Upper lobe of left lung (tissue), 6 donors: Measurements from ENCODE around the gene PARL. TPM values are rescaled to one million over a fixed set of nuclear protein-coding genes. Genes with fewer than 3 reads are reported as not detected.

Source experiments
- ATAC-seq, 2 donors: fragments of 200-7000 bp; cut with Tn5 transposase; one replicate each; pipeline ENCODE4 v1.9.1; 2022; ENCODE audit warnings: mild to moderate bottlenecking in 2 of 2, moderate library complexity in 2 of 2; ENCODE audit not compliant: low FRiP score in 2 of 2
- DNase-seq, 2 donors: peaks; one replicate each; pipeline ENCODE4 v3.0.0-alpha.2; 2019 to 2020
- H3K27ac ChIP-seq, 4 donors: fragments of 200-600 bp; sonication (generic); one replicate each; pipeline ENCODE4 v1.5.1; 2016 to 2019
- H3K27me3 ChIP-seq, 4 donors: fragments of 200-600 bp; sonication (generic); one replicate each; pipeline ENCODE4 v1.5.1; 2017 to 2019
- H3K36me3 ChIP-seq, 4 donors: fragments of 200-600 bp; sonication (generic); one replicate each; pipeline ENCODE4 v1.5.1; 2016 to 2019
- H3K4me1 ChIP-seq, 4 donors: fragments of 200-600 bp; sonication (generic); one replicate each; pipeline ENCODE4 v1.5.1; 2018 to 2019
- H3K4me3 ChIP-seq, 4 donors: fragments of 200-600 bp; sonication (generic); one replicate each; pipeline ENCODE4 v1.5.1; 2017 to 2019; ENCODE audit warnings: mild to moderate bottlenecking in 2 of 4, moderate library complexity in 1 of 4
- H3K9me3 ChIP-seq, 4 donors: fragments of 200-600 bp; sonication (generic); one replicate each; pipeline ENCODE4 v1.5.1; 2018 to 2019
- EP300 ChIP-seq, 4 donors: sonication (generic); formaldehyde crosslinking; IDR thresholded peaks; one replicate each; pipeline ENCODE4 v1.5.1; 2017; ENCODE audit warnings: antibody characterized with exemption in 4 of 4, control low read depth in 2 of 4
- POLR2A ChIP-seq, 4 donors: fragments of 450-650 bp; IDR thresholded peaks; one replicate each; pipeline ENCODE4 v1.5.1; 2016 to 2017; ENCODE audit warnings: antibody characterized with exemption in 4 of 4, mild to moderate bottlenecking in 2 of 4
- POLR2AphosphoS5 ChIP-seq, 2 donors: sonication (generic); formaldehyde crosslinking; IDR thresholded peaks; one replicate each; pipeline ENCODE4 v1.5.1; 2017; ENCODE audit warnings: antibody characterized with exemption in 2 of 2
- WGBS, 2 donors: methylation state at CpG; one replicate each; pipeline ENCODE4 v1.1.5; 2017 to 2018; 5-methylcytosine and 5-hydroxymethylcytosine counted together
- total RNA-seq, 6 donors: library from RNA; depleted of rRNA in 4 of 6; stranded (reverse); fragments of >200 nt in 4 of 6; gene quantifications; one replicate each; pipeline versions ENCODE4 v1.1.0 to v1.2.1, GENCODE V29; 2016 to 2021
- TF ChIP-seq, protein P1 (sequence below), 6 experiments: fragments of 450-650 bp in 4 of 6; fragments of 200-600 bp in 2 of 6; sonication (generic) in 2 of 6; IDR thresholded peaks; one replicate each; pipeline ENCODE4 v1.5.1; 2016 to 2019; ENCODE audit warnings: antibody characterized with exemption in 6 of 6
- donor health status: DM: no; HTN: no; CAD: no; lungs with moderate emphysema.
- donor health status: DM: no; HTN: yes; CAD: no; lungs with severe emphysema.

The PARL gene, protein sequence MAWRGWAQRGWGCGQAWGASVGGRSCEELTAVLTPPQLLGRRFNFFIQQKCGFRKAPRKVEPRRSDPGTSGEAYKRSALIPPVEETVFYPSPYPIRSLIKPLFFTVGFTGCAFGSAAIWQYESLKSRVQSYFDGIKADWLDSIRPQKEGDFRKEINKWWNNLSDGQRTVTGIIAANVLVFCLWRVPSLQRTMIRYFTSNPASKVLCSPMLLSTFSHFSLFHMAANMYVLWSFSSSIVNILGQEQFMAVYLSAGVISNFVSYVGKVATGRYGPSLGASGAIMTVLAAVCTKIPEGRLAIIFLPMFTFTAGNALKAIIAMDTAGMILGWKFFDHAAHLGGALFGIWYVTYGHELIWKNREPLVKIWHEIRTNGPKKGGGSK
- total RNA-seq: 10 to 100 TPM; 32.5 to 51.0 (median 40.5) TPM

DNA sequence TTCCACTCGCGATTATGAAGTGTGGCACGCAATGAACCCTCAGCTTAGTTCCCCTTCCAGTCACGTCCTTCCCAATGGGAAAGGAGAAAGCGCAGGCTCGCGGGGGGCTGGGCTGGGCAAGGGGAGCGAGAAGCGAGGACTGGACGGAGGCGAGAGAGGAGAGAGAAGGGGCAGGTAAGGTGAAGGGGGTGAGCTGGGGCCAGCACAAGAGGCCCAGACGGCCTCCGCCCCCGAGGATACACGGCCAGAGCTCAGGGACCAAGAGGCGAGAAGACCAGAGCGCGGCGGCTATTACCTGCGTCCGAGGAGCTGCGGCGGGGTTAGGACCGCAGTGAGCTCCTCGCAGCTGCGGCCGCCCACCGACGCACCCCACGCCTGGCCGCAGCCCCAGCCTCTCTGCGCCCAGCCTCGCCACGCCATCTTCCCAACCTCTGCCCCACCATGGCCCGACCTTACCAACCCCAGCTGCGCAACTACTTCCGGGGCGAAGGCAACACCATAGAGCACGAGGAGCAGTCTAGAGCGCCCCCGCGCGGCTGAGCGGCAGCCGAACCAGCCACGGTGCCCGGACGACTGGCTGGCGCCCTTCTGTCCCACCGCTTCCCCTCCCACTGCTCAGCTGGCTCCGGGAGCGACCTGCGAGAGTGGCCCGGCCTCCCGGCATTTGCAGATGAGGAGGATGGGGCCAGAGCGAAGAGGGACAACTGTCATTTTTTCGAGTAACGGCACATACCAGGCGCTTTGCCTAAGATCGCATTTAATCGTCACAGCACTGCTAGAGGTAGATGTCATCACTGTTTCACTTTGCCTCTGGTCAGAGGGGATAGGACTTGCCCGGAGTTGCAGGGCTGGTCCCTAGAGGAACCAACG lies at the start of gene PARL:
Gene PARL (minus strand): TSS at position 454 of the 870 bp plus-strand sequence. CDS start 34 bp downstream, at position 420.
- peaks cover 19 to 40% (median 23%) of the 10 kb centered on the region in 4 donors for H3K4me1 ChIP-seq
- DNase-seq (peak; percentile 98), ATAC-seq (peak; percentile 100)
- peak in 2 of 4 donors; percentile 73 to 80 for TF ChIP-seq POLR2A (IDR thresholded peaks at IDR 0.05)
- TF ChIP-seq POLR2AphosphoS5 (IDR thresholded peaks at IDR 0.05): peak; percentile 89 to 90
- TF ChIP-seq, protein P1, sequence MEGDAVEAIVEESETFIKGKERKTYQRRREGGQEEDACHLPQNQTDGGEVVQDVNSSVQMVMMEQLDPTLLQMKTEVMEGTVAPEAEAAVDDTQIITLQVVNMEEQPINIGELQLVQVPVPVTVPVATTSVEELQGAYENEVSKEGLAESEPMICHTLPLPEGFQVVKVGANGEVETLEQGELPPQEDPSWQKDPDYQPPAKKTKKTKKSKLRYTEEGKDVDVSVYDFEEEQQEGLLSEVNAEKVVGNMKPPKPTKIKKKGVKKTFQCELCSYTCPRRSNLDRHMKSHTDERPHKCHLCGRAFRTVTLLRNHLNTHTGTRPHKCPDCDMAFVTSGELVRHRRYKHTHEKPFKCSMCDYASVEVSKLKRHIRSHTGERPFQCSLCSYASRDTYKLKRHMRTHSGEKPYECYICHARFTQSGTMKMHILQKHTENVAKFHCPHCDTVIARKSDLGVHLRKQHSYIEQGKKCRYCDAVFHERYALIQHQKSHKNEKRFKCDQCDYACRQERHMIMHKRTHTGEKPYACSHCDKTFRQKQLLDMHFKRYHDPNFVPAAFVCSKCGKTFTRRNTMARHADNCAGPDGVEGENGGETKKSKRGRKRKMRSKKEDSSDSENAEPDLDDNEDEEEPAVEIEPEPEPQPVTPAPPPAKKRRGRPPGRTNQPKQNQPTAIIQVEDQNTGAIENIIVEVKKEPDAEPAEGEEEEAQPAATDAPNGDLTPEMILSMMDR (IDR thresholded peaks at IDR 0.05): peak; percentile 91 to 99 (median 98)
- no peak for TF ChIP-seq EP300 (IDR thresholded peaks at IDR 0.05)
- no peaks in the 10 kb centered on the region for H3K27me3 ChIP-seq
- H3K27ac ChIP-seq: peak within 1 kb of the TSS; percentile 74 to 92 (median 84)
- peak within 1 kb of the TSS; percentile 89 to 99 (median 94) for H3K4me3 ChIP-seq
- no peaks in the 10 kb centered on the region for H3K9me3 ChIP-seq
- WGBS, 2 donors: 0 to 1% methylated on average over 34 to 35 of the region's 63 CpGs
- H3K36me3 ChIP-seq: no peaks in the 10 kb centered on the region

DNA sequence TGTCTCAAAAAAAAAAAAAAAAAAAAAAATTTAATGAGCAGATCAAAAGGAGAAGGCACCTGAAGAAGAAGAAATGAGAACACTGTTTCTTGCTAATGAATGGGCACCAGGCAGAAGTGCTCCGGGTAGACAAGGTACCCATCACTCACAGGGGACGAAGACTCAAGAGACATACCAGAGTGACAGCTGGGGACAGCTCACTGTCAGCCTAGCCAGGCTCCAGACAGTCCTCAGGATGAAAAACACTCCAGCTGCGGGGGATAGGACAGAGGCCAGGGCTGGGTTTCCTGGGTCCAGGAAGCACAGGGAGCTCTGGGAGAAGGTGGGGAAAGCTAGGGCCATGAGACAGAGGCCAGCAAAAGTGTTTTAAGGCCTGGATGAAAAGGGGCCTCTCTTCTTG lies 48.5 kb upstream of the PARL start:
- H3K27me3 ChIP-seq: no peaks in the 10 kb centered on the region
- no peak for DNase-seq
- H3K27ac ChIP-seq: no peak overlapping the region
- no peaks in the 10 kb centered on the region for H3K4me1 ChIP-seq
- no peak for TF ChIP-seq POLR2A (IDR thresholded peaks at IDR 0.05)
- TF ChIP-seq POLR2AphosphoS5 (IDR thresholded peaks at IDR 0.05): no peak
- TF ChIP-seq, protein P1 (IDR thresholded peaks at IDR 0.05): no peak
- TF ChIP-seq EP300 (IDR thresholded peaks at IDR 0.05): no peak
- ATAC-seq: no peak
- 83 to 92% methylated on average over 3 of the region's 3 CpGs for WGBS, 2 donors
- H3K9me3 ChIP-seq: no peaks in the 10 kb centered on the region
- H3K36me3 ChIP-seq: peaks cover 0 to 43% (median 19%) of the 10 kb centered on the region in 4 donors
- no peak overlapping the region for H3K4me3 ChIP-seq

DNA sequence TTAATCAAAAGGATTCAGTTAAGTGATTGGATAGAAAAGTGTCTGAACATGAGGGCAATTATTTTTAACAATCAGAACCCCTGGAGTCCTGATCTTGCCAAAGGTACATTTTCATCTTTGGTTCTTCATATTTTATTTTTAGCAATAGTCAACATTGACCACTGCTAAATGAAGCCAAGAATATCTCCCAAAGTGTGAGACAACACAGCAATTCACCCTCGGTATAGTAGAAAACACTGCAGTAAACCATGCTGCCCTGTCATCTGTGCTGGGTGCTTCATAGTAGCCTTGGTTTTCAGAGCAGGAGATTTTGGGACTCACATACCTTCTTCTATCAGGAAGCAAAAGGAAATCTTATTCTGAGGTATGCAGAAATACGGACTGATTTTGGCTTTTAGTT lies 47.2 kb upstream of the PARL start:
- no peak for DNase-seq
- Histone ChIP-seq H3K27ac (no peak overlapping the region), H3K36me3 (peaks cover 0 to 39% (median 12%) of the 10 kb centered on the region in 4 donors), H3K4me3 (no peak overlapping the region), H3K4me1 (no peaks in the 10 kb centered on the region), H3K27me3 (no peaks in the 10 kb centered on the region), H3K9me3 (no peaks in the 10 kb centered on the region)
- 89 to 92% methylated on average over 2 of the region's 2 CpGs for WGBS, 2 donors
- TF ChIP-seq, protein P1 (IDR thresholded peaks at IDR 0.05): no peak
- no peak for TF ChIP-seq POLR2AphosphoS5 (IDR thresholded peaks at IDR 0.05)
- no peak for ATAC-seq

DNA sequence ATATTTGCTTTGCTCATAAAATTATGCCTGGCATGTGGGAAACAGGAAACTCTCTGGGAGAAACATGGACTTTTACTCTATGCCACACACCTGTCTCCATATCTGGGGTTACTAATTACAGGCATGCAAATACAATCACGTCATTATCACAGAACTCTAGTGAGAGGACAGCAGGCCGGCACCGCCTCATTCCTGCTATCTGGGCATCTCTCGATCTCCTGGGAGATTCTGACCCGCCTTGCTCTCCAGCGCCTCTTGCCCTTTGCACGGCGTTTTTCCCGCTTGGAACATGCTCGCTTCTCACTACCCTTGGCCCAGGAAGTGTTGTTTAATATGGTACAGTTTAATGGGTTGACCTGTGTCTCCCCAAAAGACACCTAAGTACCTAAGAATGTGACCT lies 45.4 kb upstream of the PARL start:
- H3K4me3 ChIP-seq: no peak overlapping the region
- no peaks in the 10 kb centered on the region for H3K4me1 ChIP-seq
- peaks cover 0 to 38% (median 17%) of the 10 kb centered on the region in 4 donors for H3K36me3 ChIP-seq
- DNase-seq (no peak), ATAC-seq (no peak)
- no peak overlapping the region for H3K27ac ChIP-seq
- no peaks in the 10 kb centered on the region for H3K9me3 ChIP-seq
- no peaks in the 10 kb centered on the region for H3K27me3 ChIP-seq
- WGBS, 2 donors: 94 to 95% methylated on average over 10 of the region's 10 CpGs
- TF ChIP-seq EP300 (IDR thresholded peaks at IDR 0.05) (no peak), POLR2A (IDR thresholded peaks at IDR 0.05) (no peak)

DNA sequence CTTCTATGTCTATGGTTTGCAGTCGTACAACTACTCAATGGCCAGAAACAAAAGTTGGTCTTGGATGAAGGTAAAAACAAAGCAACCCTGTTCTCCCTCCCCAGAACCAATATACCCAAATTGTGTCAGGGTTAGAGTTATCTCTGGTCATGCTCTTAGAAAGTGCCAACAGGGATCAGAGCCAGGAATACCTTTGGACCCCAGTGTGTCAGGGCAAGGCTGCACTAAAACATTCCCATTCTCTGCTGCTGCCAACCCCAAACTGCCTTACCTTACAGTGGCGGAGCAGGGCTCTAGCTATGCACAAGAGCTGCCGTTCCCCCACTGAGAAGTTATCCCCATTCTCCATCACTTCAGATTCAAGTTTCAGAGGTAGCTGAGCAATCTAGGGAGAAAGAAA lies 42.4 kb upstream of the PARL start:
- Histone ChIP-seq H3K36me3 (peaks cover 0 to 56% (median 35%) of the 10 kb centered on the region in 4 donors), H3K27me3 (no peaks in the 10 kb centered on the region), H3K9me3 (no peaks in the 10 kb centered on the region), H3K4me1 (no peaks in the 10 kb centered on the region), H3K4me3 (no peak overlapping the region), H3K27ac (no peak overlapping the region)
- DNase-seq: no peak
- ATAC-seq: no peak
- WGBS, 2 donors: 96 to 100% methylated on average over 3 of the region's 3 CpGs
- TF ChIP-seq POLR2AphosphoS5 (IDR thresholded peaks at IDR 0.05): no peak
- TF ChIP-seq EP300 (IDR thresholded peaks at IDR 0.05): no peak
- no peak for TF ChIP-seq POLR2A (IDR thresholded peaks at IDR 0.05)
- TF ChIP-seq, protein P1 (IDR thresholded peaks at IDR 0.05): no peak
